Ramos (cell line): ENCODE measurements around the gene ARHGAP28.
"Not testable (repeated sequence)": the region's sequence is repeated elsewhere in the genome, so short reads cannot be mapped to it uniquely, and the experiment has no call there.

ENCODE experiments used
- in situ Hi-C: fragments of 300-500 bp; cut with MboI; formaldehyde crosslinking; loops from one replicate; pipeline ENCODE4 v1.14.3; 2022; ENCODE audit warnings: low sequenced_read_pairs; ENCODE audit not compliant: unreplicated experiment

Gene ARHGAP28

DNA sequence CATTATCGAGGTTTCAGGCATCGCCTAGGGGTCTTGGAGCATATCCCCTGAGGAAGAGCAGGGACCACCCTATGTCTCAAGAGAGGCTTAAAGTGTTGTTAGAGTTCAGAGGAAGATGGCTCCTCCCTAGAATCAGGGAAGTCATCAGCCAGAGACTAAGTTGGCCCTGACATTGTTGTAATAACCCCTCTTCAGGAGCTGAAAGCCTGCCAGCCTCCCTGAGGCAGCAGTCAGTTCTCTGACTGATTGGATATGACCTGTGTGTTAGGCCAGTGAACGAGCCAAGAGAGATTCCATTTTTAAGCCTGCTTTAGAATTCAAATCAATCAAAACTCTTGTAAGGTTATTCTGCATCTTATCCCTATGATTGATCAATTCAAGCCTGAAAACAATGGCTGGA is 34.9 kb downstream of the ARHGAP28 start:
- in situ Hi-C loops, result no loop called here

DNA sequence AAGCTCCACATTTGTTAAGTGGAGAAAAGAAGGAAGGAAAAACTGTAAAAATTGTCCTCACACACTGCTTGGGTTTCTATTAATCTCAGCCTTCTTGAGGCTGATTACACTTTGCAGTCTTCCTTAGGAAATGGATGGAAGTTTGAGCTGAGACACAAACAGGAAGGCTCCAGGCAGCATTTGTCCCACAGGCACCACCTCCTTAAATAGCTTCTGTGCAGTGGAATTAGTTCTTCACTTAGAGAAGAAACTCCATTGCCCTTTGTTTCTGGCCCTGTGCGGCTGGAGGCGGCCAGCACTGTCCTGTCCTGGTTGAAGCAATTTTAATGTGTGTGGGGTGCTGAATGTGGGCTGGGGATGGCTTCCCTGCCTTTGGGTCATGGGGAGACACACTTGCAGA is 44.3 kb downstream of the ARHGAP28 start:
- in situ Hi-C loops, result no loop called here

DNA sequence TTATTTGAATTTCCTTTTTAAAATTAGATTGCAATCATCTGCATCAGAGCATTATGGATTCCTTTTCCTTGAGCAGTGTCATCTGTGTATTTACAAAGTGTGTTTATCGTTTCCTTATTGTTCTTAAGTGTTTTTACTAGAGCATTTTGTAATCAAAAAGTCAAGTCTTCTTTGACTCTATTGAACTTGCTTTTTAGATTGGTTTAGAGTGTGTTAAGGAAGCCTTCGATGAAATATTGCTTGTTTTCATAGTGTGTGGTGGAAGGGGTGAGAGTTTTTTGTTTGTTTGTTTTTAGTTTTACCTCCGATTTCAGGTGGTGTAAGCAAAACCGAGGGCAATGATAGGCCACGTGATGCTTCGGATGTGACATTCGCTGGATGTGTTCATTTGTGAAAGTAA is 45.7 kb downstream of the ARHGAP28 start:
- in situ Hi-C loops, result no loop called here

DNA sequence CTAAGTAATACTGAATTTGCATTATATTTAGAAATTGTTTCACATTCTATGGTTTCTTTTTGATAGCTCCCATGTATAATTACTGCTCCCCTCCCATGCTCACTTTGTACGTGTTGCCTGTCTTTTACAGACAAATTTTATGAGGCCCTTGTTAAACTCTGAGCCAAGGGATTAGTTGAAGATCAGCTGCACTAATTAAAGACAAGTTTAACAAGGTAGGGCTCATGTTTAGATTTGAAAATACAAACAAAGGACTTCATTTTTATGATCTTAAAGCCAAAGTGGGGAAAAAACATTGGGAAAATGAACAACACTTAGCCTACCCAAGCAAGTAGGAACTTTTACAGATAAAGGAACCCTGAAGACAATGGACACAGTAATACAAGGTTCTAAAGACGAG is 46.2 kb downstream of the ARHGAP28 start:
- in situ Hi-C loops, result no loop called here

DNA sequence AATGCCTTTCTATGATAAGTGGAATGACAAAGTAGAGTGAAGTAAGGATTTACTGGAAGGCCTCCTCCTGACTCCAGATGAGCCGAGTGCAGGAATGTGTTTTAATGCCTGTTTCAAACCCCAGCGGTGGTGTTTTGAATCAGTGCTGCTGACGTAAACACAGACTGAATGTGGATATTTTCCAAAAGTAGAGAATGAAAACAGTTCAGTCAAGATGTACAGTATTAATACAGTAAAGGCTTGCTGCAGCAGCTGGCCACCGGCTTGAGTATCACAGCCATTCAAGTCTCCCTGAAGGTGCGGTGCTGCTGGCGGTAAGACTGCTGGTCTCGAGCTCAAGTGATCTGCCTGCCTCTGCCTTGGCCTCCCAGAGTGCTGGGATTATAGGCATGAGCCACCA is 46.7 kb downstream of the ARHGAP28 start:
- in situ Hi-C loops, result no loop called here

DNA sequence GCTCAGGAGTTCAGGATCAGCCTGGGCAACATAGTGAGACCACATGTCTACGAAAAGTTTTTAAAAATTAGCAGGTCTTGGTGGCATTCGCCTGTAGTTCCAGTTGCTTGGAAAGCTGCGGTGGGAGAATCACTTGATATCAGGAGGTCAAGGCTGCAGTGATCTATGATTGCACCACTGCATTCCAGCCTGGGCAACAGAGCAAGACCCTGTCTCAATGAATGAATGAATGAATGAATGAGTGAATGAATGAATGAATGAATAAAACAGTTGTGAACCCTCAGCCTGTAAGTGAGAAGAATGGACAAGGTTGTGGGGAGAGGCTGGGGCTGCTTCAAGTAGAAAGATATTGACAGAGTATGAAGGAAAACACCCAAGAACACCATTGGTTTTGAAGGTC is 48.0 kb downstream of the ARHGAP28 start:
- in situ Hi-C loops, result no loop called here

DNA sequence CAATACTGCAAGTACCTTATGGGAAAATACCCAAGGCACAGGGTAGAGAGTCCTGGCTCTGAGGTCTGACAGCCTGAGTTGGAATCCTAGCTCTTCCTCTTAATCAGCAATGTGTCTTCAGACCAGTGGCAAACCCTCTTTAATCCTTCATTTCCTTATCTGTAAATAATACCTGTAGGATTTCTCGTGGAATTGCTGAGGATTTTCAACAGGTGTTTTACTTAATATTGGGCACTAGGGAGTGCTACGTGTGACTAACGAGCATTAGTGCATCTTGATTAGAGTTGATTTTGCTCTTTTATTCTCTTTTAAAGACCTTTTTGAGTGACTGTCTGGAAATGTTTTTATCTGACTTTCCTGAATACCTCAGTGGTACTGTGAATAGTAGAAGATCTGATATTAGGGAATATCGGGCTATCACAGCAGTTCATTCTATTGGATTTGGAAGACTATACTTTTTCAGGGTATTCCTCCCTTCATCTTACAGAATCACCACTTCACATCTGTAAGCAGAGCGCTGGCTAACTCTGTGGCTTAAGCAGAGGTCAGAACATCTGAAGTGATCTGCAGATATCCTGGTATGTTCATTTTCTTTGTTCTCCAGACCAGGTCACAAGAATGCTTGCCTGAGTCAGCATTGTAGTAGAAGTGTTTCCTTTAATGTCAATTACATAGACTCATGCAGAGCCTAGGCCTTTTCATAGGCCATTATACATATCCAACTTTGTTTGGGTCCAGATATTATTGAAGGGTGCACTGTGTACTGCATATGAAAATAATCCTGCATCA is 49.1 kb downstream of the ARHGAP28 start:
- in situ Hi-C loops, result no loop called here

DNA sequence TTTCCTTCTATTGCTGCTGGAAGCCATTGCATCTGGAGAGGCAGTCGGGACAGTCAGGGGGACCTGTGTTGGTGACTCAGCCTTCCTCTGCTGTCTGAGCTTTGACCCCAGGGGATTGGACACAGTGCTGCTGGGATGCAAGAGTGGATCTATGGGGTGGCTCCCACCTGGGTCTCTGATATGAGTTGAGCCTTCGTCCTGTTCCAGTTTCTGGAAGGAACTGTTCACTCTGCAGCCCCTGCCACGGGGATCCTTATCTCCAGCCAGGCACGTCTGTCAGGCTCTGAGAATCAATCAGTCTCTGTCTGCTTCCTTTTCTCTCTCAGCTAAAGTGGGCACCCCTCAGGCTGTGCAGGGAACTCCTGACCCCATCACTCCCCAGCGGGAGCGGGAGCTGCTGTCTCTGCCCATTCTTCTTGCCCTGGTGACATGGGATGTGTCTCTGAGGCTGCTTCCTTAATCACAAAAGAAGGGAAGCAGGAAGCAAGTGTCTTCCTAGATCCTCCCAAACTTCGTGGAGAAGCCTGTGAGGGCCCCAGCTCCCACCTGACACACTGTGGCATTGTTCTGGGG is 51.7 kb downstream of the ARHGAP28 start:
- in situ Hi-C loops, result no loop called here

DNA sequence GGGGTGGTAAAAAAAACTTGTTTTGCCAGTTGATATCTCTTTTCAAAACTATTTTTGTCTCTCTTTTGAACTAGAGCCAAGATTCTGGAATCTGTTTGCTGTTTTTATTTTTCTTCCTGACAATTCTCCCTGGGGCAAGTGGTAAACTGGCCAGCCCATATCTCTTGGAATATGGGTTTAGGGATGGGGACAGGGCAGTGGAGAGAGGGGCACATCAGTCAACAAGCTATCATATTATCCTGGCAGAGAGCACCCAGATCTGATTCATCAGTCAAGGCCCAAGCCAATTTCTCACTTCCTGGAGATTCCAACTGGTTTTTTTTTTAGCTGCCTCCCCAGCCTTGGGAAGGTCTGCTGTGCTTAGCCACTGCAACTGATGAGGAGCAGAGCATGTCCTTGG is 52.3 kb downstream of the ARHGAP28 start:
- in situ Hi-C loops, result no loop called here

DNA sequence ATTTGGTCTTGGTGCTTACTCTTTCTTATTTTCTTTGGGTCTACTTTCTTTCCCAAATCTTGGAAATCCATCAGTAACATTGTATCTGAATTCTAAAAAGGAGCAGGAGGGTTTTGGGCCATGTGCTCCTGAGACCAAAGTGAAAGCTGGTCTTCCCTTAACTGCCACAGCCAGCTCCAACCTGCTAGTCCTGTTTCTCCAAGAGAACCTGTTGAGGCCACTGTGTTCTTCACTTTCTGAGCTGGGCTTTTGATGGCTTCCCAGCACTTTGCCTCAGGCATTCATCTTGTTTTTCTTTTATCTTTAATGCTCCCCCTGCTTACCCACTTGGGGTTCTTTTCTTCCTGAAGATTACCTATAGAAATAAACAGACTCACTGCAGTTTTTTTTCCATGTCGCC is 53.3 kb downstream of the ARHGAP28 start:
- in situ Hi-C loops, result no loop called here

DNA sequence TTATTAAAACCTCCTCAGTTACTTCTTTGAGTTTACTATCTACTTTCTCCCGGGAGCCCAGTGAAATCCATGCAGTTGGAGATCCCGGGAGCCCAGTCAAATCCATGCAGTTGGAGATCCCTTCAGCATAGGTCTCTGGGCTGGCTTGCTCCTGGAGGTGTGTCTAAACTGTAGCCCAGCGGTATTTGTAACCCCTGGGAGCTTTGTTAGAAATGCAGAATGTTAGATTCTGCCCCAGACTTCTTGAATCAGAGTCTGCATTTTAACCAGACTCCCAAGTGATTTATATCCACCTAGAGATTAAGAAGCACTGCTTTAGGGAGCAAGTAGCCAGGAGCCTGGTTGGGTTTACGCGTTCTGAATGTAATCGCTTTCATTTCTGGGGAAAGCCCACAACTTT is 54.5 kb downstream of the ARHGAP28 start:
- in situ Hi-C loops, result no loop called here

DNA sequence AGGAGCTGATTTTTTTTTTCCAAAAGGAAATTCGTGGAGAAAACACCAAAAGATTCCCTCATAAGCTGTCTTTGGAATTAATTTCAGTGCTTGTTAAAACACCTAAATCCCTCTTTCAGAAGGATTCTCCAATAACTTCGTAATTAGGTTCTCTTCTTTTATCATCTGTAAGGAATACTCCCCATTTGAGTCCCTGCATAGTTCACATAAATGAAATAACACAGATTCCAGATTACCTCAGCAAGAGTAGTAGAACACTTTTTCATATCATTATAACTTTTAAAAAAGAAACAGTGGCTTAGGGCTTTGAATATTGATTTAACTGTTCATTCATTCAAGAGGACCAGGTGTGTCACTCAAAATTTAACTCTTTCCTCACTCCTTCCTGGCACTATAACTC is 55.5 kb downstream of the ARHGAP28 start:
- in situ Hi-C loops, result no loop called here

DNA sequence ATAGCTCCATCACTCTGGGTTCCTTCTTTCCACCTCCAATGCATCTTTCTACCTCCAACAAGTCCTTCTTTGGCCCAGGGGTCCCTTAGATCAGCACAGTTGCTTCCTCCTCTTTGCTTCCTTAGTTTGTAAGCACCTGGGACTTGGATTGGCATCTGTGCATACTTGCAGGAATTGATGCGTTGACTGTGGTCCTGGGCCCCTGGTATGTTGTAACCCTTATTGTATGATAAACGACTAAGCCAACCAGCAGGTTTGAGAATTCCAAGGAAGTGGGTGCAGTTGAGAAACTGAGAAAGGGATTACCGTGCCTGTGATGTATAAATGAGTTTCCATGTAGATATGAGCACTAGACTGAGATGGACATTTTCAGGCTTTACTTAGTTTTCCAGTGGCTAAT is 55.9 kb downstream of the ARHGAP28 start:
- in situ Hi-C loops, result no loop called here

DNA sequence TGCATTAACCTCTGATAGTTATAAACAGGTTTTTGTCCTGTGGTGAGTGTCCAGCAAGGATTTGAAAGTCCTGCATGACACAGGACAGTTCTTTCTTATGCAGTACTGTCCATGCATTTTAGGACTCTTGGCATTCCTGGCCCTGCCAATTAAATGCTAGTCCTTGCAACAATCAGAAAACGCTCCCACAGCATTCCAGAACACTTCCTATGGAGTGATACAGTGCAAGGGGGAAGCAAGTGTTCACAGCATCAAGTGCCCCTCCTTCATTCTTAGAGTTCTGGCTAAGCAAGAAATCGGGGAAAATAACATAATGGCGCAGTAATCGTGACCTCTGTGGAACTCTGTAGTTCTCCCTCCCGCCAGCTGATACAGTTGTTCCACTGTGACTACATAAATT is 62.9 kb downstream of the ARHGAP28 start:
- in situ Hi-C loops, result no loop called here

DNA sequence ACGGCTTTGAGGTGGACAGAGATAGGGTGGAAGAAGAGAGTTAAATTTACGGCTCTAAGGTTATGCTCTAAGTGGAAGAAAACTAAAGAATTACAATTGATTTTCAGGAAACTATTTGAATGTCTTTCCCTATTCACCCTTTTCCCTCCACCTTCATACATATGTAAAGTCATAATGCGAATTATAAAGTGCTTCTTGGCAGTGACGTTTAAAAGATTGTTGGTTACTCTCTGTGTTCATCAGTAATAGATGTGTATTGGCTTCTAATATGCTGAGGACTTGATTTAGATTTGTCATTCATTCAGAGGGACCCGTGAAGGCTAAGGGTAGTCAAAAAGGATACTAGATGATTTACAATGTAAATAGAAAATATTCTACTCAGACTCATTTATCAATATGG is 63.9 kb downstream of the ARHGAP28 start:
- in situ Hi-C loops, result no loop called here

DNA sequence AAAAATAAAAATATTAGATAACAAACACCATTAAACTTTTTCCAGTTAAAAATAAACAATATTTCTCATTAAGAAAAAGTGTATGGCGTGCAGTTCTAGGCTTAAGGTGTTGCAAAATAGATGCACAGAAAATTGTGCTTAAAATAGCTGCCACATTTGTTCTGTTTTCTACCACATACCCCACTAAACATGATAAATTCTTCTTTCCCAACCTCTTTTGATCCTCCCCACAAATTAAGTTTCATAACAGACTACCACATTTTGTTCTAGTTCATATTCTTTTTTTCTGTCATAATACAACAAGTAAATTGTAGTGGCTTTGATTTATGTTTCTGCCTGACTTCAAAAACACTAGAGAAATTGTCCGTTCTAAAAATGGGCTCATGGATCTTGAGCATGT is 64.5 kb downstream of the ARHGAP28 start:
- in situ Hi-C loops, result no loop called here

DNA sequence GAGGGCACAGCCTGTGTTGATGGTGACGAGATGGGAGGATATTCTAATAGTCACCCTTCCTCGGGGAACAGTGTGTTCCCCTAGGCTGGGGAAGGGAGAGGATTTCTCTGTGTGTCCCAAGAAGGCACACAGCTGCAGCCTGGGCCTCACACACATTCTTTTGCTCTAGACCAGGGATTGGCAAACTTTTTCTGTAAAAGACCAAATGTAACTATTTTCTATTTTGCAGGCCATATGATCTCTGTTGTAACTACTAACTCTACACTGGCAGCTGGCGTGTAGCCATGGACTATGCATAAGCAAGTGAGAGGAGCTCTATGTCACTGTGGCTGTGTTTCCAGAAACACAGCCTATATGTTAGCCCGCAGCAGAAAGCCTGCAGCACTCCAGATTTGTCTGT is 65.8 kb downstream of the ARHGAP28 start:
- in situ Hi-C loops, result no loop called here

DNA sequence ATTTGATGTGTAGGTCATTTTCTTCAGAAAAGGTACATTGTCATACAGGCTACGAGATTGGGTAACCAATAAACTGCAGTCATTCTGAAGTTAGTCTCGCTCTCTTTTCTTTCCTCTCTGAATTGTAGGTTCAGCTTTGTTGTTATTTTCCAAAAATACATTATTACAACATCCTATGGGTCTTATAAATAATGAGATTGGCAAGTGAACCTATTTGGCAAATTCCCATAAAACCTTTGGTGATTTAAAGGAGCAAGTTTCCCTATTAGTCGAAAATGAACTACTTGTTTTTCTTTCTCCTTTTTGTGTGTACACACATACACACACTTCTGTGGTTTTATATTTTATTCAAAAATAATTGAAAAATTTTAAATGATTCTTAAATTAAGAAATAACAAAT is 67.0 kb downstream of the ARHGAP28 start:
- in situ Hi-C loops, result no loop called here

DNA sequence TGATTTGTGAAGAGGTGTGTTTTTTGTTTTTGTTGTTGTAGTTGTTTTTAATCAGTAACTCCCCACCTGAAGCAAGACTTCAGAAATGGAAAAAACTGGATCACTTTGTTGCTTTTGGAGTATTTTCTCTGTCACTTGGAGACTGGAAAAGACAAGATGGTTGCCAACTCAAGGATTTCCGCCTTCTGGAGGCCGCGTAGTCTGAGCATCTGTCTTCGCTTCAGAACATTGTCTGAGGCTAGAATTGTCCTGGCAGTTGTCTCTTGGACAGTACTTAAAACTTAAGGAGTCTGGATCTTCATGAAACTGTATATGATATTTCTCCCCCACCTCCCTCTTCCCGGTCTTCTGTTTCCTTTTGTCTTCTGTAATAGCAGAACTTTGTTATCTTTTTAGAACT is 67.7 kb downstream of the ARHGAP28 start:
- in situ Hi-C loops, result no loop called here

DNA sequence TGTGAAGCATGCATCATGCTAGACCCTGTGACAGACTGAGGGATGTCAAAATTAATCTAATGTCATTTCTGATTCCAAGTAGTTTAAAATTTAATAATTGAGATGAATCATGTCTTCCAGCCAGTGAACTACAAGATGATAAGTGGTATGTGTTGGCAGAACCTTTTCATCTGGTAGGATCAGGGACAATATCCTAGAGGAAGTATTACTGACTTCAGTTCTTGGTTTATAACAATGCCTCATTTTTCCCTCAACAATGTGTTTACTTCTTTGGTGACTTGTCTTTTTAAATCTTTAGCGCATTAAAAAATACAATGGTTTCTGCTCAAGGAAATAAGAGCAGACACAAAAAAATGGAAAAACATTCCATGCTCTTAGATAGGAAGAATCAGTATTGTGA is 69.4 kb downstream of the ARHGAP28 start:
- in situ Hi-C loops, result no loop called here

DNA sequence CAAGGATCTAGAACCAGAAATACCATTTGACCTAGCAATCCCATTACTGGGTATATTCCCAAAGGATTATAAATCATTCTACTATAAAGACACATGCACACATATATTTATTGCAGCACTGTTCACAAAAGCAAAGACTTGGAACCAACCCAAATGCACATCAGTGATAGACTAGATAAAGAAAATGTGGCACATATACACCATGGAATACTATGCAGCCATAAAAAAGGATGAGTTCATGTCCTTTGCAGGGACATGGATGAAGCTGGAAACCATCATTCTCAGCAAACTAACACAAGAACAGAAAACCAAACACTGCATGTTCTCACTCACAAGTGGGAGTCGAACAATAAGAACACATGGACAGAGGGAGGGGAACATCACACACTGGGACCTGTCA is 70.8 kb downstream of the ARHGAP28 start:
- in situ Hi-C loops, result not testable (repeated sequence)

DNA sequence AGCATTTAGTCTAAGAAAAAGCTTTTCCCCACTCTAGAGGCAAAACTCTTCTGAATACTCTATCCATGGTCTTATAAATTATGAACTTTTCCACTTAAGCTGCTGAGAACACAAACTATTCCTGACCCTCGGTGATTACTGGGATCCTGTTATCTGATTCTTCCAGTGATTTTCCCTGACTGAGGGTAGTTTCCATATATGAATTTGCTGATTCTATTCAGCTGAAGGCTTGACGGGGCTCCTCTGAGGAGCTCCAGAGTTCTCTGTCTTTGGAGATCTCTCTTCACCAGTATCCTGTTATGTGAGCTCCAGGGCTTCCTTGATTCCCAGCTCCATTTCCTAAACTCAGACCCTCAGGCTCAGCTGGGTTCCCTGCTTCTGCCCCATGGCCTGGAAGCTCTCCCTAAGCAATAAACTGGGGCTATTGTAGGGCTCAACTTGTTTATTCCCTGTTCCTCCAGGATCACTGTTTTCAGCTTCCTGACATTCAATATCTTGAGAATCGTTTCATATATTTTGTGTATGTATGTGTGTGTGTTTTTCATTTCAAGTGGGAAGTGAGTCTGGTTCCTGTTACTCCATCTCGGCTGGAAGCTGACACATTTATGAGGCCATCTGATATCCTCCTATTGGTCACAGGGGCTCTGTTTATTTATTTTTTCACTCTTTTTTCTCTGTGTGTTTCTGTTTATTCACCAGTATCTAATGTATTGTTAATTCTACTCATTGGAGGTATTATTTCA is 78.2 kb downstream of the ARHGAP28 start:
- in situ Hi-C loops, result no loop called here
